GM19099 (cell line): ENCODE results near the gene NR1D1.

Experiments used
- POLR2A ChIP-seq: IDR thresholded peaks from 3 replicates; pipeline ENCODE4 v1.6.1; 2011; ENCODE audit warnings: low read depth; ENCODE audit not compliant: insufficient read length; ENCODE audit errors: extremely low read depth

The NR1D1 gene

DNA sequence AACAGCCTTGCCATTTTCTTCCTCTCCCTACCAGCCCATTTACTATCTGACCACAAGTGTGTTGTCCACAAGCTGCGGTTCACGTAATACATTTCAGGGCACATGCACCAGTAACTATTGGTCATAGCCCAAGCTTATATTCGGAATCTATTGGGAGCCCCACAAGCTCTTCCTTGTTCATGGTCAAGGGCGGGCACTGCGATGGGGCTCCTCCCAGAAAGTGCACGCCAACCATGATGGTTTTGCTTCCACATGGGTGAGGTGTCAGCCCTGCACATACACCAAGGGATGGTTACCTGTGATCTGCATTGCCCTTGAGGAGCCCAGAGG is 25.6 kb downstream of the NR1D1 start:
- no peak for TF ChIP-seq POLR2A

DNA sequence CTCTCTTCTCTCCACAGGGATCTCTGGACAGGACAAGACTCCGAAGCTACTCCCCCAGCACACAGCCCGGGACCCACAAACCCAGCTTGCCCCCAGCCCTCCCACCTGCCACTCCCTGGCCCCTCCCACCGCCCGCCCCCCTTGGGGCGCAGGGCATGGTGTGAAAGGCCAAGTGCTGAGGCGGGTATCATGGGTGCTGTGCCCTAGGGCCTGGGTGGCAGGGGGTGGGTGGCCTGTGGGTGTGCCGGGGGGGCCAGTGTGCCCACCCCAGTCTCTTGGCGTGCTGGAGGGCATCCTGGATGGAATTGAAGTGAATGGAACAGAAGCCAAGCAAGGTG is 26.2 kb downstream of the NR1D1 start:
- TF ChIP-seq POLR2A = no peak

DNA sequence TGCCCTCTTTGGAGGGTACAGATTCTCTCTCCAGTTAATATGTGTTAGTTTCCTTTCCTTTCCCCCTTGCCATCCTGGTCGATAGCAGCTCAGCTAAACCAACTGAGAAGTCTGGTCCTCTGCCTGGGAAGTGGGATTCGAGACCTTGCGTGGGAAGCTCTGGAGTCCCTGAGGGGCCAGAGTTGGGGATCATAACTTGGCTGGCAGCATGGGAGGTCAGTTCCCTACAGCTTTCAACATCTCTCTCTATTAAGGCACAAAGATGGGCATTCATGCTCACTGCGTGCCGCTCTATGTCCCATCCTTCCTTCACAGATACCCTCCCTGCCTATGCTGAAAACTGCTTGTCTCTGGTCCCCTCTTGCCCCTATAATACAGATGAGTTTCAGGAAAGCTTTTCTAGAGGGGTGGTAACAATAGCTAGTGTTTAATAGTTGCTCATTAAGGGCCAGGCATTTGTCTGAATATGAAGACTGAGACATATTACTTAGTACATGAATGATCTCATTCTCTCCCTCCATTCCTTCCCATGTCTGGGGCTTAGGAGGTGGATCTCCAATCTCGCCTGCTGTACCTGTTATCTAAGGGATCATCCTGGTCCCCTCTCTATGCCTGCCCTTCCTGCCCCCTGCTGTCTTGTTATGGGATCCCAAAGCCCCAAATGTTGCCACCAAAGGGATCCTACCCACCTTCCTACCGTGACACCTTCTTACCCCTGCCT is 26.8 kb downstream of the NR1D1 start:
- TF ChIP-seq POLR2A = no peak

DNA sequence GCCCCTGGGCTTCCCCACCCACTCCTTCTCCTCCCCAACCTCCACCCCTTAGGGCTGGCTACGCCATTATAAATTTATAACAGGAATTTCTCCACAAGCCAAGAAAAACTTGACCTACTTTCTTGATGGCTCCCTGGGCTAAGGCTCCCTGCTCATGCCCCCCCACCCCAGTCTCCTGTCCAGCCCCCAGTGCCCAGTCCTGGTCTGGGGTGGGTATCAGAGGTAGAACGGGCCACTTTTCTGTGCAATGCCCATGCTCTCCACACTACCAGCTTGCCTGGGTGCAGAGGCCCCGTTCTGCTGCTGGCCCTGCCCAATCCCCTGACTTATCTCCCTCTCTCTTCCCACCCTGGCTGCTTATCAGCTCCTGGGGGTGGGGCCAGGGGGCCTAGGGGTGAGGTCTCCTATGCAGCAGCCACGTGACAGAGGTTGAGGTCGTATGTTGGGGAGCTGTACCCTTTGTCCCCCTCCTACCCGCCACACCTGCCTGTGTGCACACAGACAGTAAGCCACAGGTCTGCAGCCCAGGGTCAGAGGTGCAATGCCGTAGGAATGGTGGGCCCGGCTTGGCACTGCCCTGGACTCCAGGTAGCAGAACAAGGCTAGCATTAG is 27.5 kb downstream of the NR1D1 start:
- TF ChIP-seq POLR2A = no peak

DNA sequence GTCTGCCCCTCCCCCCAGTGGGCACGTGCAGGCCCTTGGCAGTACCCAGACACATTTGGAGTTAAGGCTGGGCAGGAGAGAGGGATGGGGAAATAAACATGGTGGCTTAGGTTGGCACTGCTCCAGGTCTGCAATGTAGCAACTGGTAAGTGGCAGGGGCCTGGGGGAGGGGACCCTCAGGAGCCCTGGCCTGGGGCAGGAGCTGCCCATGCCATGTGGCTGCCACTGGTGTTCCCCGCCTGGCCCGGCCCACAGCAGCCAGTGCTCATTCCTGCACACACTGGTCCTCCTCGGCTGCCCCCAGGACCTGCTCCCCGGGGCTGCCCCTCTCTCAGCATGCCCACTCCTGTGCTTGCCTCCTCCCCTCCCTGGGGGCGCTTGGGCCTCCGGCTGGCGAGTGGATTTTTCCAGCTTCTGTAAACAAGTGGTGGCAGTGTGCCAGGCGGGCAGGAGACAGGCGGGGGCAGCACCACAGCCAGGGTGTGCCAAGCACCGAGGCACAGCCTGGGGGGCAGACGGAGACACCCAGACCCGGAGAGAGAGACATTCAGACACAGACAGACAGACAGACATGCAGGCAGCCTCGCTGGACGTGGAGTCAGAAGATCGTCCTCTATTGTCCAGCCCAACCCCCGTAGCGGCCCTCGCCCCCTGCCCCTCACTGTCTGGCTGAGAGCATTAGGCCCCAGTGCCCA is 28.2 kb downstream of the NR1D1 start:
- no peak for TF ChIP-seq POLR2A

DNA sequence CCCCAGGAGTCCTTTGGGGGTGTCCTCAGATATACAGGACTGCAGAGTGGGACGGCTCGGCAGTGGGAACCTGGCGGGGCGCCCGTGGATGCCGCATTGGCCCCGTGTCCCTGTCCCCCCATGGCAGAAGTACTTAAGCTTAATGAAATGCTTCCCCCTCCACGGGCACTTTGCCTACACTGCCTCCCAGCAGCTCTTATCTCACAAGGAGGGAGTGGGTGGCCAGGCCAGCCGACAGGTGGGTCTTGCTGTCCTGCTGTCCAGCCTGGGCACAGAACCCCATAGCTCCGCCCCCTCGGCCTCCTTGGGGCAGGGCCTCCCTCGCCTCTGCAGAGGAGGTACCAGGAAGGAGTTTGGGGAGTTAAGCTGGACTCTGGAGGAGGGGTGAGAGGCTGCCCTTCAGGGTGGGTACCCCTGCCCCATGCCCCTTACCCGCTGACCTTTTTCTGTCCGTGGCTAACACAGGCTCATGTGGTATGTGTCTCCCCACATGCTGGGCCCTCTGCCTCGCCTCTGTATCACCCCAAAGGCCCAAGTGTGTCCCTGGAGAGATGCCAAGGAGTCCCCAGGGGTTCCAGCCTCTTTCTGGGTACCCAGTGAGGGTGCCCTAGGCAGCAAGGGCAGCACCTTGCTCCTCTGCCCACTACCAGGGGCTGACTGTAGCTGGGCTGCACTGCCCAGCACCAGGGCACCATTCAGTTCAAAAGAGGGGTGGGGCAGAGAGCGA is 28.9 kb downstream of the NR1D1 start:
- no peak for TF ChIP-seq POLR2A

DNA sequence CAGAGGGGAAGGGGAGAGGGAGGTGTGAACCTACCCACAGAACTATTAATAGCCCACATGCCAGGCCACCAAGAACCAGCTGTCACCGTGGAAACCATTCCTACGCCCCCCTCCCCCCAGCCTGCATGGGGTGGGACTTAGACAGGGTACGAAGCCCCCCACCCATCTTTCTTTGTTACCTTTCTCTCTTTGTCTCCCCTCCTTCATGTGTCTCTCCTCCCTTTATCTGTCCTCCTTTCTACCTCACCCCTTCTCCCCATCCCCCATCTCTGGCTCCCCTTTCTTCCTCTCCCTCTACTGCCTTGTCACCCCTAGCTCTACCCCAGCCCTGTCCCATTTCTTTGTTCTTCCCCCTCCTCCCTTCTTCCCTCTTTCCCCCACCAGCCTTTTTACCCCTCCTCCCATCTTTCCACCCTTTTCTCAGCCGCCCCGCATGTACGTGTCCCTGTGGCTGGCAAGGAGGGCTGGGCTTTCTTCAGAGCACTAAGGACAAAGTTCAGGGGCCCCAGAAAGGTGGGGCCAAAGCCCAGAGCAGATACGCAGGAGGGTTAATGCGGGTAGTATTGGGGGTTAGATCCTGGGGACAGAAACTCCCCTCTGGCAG is 29.6 kb downstream of the NR1D1 start:
- no peak for TF ChIP-seq POLR2A

DNA sequence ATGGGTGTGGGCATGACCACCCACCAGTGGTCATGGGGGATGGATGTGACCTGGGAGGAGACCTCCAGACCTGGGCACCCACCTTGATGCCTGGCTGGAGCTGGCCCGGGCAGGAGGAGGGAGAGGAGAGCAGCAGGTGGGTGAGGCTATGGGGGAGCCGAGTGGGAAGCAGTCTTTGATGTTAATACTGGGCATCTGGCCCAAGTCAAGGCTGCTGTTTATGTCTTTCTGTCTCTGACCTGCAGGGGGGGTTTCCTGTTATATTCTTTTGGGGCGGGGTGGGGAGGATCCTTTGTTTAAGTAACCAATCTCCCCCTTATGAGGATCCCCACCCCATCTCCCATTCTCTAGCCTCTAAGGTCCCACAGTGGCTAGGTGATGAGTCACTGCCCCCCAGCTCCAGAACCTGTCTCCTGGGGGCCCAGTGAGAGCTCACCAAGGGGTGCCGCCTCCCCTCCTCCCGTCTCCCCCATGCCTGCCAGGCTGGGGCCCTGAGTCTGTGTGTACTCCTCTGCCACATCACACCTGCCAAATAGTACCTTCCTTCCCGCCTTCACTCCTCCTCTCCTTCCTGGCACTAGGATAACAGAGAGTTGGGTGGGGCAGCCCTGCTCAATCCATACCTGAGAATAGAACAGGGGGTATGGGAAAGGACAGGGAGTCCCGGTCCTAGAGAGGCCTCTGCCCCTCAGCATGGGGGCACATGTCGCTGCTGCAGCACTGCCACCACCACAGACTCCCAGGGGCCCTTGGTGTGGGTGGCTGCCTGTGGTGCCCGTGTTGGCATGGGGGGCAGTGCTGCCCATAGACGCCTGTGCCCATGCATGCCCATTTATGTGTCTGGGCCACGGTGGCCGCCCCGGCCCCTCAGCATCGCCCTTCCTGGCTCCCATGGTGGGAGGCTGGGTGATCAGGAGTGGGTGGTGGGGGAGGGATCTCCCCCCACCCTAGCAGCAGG is 30.4 kb downstream of the NR1D1 start:
- no peak for TF ChIP-seq POLR2A

DNA sequence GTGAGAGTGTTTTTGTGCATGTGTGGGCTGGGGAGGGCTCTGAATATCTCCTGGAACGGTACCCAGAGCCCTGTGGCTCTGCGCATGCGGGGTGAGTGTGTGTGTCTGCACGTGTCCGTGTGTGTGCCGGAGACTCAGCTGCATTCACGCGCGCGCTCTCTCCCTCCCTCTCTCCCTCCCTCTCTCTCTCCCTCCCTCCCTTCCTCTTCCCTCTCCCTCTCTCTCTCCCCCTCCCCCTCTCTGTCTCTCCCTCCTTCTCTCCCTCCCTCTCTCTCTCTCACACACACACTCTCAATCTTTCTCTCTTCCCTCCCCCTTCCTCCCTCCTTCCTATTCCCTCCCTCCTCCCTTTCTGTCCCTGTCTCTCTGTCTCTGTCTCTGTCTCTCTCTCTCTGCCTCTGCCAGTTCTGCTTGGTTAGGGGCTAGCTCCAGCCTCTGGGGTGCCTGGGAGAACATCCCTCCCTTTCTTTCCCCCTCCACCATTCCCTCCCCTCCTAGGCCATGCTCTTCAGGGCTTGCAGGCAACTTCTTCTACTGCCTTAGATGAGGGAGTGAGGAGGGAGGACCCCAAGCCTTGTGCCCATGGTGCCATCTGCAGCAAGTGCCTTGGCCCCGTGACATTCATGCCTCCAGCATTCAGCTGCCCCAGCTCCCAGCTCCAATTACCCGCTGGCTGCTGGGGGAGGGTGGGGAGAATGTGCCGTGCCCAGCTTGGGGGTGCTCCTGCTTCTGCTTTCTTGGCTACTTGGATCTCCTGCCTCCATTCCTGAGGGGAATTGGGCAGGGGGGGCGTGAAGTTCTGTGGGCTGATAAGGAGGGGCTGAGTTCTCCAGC is 31.3 kb downstream of the NR1D1 start:
- no peak for TF ChIP-seq POLR2A

DNA sequence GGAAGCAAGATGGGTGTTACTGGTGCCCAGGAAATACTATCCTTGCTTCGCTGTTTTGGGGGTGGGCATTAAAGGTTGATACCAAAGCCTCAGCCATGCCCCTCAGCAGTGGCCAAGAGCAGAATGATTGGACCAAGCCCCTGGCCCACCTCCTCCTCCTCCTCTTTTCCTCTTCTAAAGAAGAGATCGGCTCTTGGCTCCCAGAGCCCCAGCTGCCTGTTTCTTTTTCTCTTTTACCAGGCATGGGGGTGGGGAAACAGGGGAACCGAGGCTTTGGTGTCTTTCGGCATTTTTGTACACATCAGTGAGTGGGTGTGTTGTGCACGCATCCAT is 31.8 kb downstream of the NR1D1 start:
- TF ChIP-seq POLR2A = no peak

DNA sequence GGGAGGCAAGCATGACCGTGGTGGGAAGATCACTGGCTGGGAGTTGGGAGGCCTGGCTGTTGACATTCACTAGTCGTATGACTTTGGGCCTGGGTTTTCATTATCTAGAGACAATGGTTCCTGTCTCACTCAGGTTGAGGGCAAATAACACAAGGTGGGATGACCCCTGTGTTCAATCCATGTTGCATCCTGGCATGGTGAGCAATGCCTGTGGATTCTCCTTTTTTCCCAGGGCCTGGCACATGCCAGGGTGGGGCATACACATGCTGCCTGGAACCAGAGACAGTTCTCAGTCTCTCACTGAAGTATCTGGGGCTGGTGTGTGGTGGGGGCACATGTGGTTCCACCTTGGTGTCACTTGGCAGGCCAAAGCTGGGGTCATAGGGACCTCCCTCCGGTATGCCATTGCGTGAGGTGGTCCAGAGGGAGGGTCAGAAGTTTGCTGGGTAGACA is 32.2 kb downstream of the NR1D1 start:
- no peak for TF ChIP-seq POLR2A

DNA sequence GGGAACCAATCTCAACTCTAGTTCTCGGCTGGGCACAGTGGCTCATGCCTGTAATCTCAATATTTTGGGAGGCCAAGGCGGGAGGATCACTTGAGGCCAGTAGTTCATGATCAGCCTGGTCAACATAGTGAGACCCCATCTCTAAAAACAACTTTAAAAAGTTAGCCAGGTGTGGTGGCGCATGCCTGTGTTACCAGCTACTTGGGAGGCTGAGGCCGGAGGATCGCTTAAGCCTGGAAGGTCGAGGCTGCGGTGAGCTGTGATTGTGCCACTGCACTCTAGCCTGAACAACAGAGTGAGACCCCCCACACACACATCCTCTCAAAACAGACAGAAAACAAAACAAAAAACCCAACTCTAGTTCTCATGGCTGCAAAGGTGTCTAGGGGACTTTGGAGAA is 32.7 kb downstream of the NR1D1 start:
- no peak for TF ChIP-seq POLR2A

DNA sequence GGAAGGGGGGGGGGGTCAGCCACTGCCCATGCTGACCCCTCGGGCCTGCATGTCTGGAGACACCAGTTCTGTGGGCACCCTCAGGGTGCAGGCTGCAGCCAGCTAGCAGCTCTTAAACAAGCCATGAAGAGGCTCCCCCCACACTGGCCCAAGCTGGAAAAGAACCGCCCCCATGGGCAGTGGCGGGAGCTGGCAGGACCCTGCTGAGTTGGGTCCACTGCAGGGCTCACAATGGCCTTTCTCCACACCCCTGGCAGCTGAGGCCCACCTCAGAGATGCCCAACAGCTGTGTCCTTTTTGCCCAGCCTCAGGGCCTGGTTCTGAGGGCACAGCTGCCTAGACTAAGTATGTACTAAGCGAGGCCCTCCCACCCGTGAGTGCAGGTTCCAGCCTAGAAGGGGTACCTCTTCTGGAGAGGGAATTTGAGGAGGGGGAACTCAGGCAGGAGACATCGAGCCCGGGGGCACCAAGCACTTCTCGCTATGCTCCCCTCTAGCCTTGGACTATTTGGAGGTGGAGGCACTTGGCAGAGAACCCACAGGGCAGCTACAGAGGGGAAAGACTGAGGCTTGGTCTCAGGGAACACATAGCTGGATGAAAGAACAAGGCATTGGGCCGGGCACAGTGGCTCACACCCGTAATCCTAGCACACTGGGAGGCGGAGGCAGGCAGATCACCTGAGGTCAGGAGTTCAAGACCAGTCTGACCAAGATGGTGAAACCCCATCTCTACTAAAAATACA is 34.4 kb downstream of the NR1D1 start:
- no peak for TF ChIP-seq POLR2A
